Astrocyte of the cerebellum (primary cell): ENCODE results near the gene CRTC3.

Source experiments
- DNase-seq: peaks from one replicate; pipeline ENCODE4 v3.0.0-alpha.2; 2011; ENCODE audit warnings: low read depth
- H3K4me3 ChIP-seq: 2 replicates; pipeline ENCODE4 v1.5.1; 2011; ENCODE audit warnings: mild to moderate bottlenecking, low read depth, low read length, moderate library complexity
- in situ Hi-C: cut with HindIII; loops from 2 replicates; pipeline ENCODE4 v1.10.0; 2017; ENCODE audit warnings: low sequenced_read_pairs
- TF ChIP-seq, protein P1 (sequence below): IDR thresholded peaks from 2 replicates; pipeline ENCODE4 v1.5.1; 2012; ENCODE audit warnings: low read length, low read depth, moderate library complexity, mild to moderate bottlenecking; ENCODE audit errors: missing control alignments

Gene CRTC3

GRCh38 chr15:90593499-90594158, 63.9 kb downstream of the CRTC3 start:
- no peak overlapping the region for H3K4me3 ChIP-seq
- in situ Hi-C loops, result no loop called here
- DNase-seq, result no peak
- TF ChIP-seq, protein P1, sequence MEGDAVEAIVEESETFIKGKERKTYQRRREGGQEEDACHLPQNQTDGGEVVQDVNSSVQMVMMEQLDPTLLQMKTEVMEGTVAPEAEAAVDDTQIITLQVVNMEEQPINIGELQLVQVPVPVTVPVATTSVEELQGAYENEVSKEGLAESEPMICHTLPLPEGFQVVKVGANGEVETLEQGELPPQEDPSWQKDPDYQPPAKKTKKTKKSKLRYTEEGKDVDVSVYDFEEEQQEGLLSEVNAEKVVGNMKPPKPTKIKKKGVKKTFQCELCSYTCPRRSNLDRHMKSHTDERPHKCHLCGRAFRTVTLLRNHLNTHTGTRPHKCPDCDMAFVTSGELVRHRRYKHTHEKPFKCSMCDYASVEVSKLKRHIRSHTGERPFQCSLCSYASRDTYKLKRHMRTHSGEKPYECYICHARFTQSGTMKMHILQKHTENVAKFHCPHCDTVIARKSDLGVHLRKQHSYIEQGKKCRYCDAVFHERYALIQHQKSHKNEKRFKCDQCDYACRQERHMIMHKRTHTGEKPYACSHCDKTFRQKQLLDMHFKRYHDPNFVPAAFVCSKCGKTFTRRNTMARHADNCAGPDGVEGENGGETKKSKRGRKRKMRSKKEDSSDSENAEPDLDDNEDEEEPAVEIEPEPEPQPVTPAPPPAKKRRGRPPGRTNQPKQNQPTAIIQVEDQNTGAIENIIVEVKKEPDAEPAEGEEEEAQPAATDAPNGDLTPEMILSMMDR, result no peak

- no peak for DNase-seq
- in situ Hi-C loops, result no loop called here
- H3K4me3 ChIP-seq, result no peak overlapping the region
- TF ChIP-seq, protein P1, result no peak
Measured at GRCh38 chr15:90594301-90594738, 64.6 kb downstream of the CRTC3 start.

DNA sequence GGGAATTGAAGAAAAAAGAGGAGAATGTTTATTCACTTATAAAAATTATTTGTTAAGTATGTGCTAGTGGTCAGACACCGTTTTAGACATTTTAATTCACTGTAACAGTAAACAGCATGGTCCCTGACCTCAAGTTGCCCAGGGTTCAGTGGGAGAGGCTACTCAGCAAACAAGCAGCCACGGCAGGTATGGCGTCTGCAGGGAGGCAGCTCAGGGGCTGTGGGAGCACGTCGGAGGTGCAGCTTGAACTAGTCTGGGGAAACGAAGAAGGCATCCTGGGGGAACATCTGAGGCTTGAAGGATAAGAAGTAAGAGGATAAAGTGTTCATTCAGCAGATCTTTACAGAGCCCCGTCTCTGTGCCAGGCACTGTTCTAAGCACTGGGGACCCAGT, 66.0 kb downstream of the CRTC3 start:
- no peak for DNase-seq
- in situ Hi-C loops, result no loop called here
- TF ChIP-seq, protein P1, result no peak
- no peak overlapping the region for H3K4me3 ChIP-seq

DNA sequence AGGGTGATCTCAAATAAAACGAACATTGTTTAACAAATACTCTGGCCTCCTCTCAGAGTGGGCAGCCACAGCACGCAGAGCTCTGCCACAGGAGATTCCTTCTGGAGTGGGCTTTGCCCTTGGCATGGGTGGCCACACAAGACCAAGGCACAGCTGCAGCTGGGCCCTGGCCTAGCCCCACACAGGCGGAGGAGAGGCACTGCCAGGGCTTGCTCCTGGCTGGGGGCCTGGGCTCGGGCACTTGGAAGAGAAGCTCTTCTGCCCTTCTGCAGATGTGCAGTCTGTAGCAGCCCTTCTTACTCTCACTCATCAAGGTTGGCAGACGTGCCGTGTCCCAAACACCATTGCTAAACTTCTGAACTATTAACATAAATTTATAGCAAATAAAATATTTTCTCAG, 67.2 kb downstream of the CRTC3 start:
- TF ChIP-seq, protein P1, result no peak
- in situ Hi-C loops, result no loop called here
- no peak for DNase-seq
- H3K4me3 ChIP-seq, result no peak overlapping the region

- H3K4me3 ChIP-seq, result no peak overlapping the region
- TF ChIP-seq, protein P1, result no peak
- in situ Hi-C loops, result no loop called here
- no peak for DNase-seq
Measured at GRCh38 chr15:90597577-90597976, 67.9 kb downstream of the CRTC3 start.

- in situ Hi-C loops, result no loop called here
- DNase-seq, result no peak
- H3K4me3 ChIP-seq, result no peak overlapping the region
- TF ChIP-seq, protein P1, result no peak
Measured at GRCh38 chr15:90598031-90598577, 68.4 kb downstream of the CRTC3 start.

DNA sequence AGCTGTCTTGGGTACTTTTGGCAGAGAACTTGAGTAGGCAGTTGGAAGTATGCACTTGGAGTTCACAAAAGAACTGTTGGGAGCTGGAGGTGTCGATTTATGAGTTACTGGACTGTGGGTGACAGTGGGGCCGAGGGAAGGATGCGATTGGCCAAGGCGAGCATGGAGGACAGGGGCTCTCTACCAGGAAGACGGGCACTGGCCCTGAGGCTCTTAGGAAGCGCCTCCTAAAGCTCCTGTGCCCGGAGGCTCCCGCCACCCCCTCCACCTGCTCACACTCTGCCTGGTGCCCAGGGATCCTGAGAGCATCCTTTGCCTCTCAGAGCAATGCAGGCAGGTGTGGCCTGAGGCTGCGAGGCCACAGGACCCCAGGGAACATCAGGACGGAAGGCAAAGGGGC, 69.0 kb downstream of the CRTC3 start:
- no peak overlapping the region for H3K4me3 ChIP-seq
- DNase-seq, result no peak
- in situ Hi-C loops, result no loop called here
- TF ChIP-seq, protein P1, result no peak
